Measurements from ENCODE around the gene CFAP74. TPM values are rescaled to one million over a fixed set of nuclear protein-coding genes. Genes with fewer than 3 reads are reported as not detected.
A peak's percentile ranks its signal among the peaks of the same experiment; 100 is the strongest.

CFAP74 gene
- total RNA-seq, 4 donors from 2014 or later, result 0.35 to 1.1 (median 0.83) TPM; not detected in 1

GRCh38 chr1:2047749-2048729 lies 44.5 kb upstream of the CFAP74 start:
- Histone ChIP-seq H3K27me3 (no peaks in the 10 kb centered on the region), H3K9me3 (no peaks in the 10 kb centered on the region), H3K4me1 (peaks cover 13 to 51% (median 21%) of the 10 kb centered on the region in 4 donors), H3K36me3 (no peaks in the 10 kb centered on the region), H3K27ac (peak overlapping the region in 3 of 4 donors; percentile 66 to 95 (median 93)), H3K4me3 (peak overlapping the region in 2 of 4 donors; percentile 34 to 37)
- peak in 2 of 3 donors; percentile 78 to 81 for DNase-seq
- TF ChIP-seq, protein P1, sequence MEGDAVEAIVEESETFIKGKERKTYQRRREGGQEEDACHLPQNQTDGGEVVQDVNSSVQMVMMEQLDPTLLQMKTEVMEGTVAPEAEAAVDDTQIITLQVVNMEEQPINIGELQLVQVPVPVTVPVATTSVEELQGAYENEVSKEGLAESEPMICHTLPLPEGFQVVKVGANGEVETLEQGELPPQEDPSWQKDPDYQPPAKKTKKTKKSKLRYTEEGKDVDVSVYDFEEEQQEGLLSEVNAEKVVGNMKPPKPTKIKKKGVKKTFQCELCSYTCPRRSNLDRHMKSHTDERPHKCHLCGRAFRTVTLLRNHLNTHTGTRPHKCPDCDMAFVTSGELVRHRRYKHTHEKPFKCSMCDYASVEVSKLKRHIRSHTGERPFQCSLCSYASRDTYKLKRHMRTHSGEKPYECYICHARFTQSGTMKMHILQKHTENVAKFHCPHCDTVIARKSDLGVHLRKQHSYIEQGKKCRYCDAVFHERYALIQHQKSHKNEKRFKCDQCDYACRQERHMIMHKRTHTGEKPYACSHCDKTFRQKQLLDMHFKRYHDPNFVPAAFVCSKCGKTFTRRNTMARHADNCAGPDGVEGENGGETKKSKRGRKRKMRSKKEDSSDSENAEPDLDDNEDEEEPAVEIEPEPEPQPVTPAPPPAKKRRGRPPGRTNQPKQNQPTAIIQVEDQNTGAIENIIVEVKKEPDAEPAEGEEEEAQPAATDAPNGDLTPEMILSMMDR (IDR thresholded peaks at IDR 0.05), result no peak
- peak in 1 of 2 donors; percentile 55 for TF ChIP-seq POLR2A (IDR thresholded peaks at IDR 0.05)

- TF ChIP-seq POLR2A (IDR thresholded peaks at IDR 0.05), result peak; percentile 42 to 53
- TF ChIP-seq, protein P1 (IDR thresholded peaks at IDR 0.05), result no peak
- Histone ChIP-seq H3K4me1 (peaks cover 13 to 55% (median 21%) of the 10 kb centered on the region in 4 donors), H3K9me3 (no peaks in the 10 kb centered on the region), H3K27me3 (no peaks in the 10 kb centered on the region), H3K4me3 (peak overlapping the region in 2 of 4 donors; percentile 34 to 37), H3K27ac (peak overlapping the region in 3 of 4 donors; percentile 66 to 95 (median 93)), H3K36me3 (no peaks in the 10 kb centered on the region)
- peak in 2 of 3 donors; percentile 85 to 86 for DNase-seq
These were observed 43.6 kb upstream of the CFAP74 start for GRCh38 chr1:2046953-2047748.

- Histone ChIP-seq H3K27me3 (no peaks in the 10 kb centered on the region), H3K9me3 (no peaks in the 10 kb centered on the region), H3K27ac (peak overlapping the region in 3 of 4 donors; percentile 66 to 95 (median 93)), H3K4me1 (peaks cover 13 to 55% (median 21%) of the 10 kb centered on the region in 4 donors), H3K36me3 (no peaks in the 10 kb centered on the region), H3K4me3 (peak overlapping the region in 2 of 4 donors; percentile 34 to 37)
- peak; percentile 63 to 90 (median 90) for DNase-seq
- no peak for TF ChIP-seq POLR2A (IDR thresholded peaks at IDR 0.05)
- TF ChIP-seq, protein P1 (IDR thresholded peaks at IDR 0.05), result peak in 5 of 6 experiments; percentile 39 to 84 (median 79)
These were observed 42.8 kb upstream of the CFAP74 start for GRCh38 chr1:2046174-2046917.

GRCh38 chr1:2045468-2046173 lies 42.0 kb upstream of the CFAP74 start:
- H3K9me3 ChIP-seq, result no peaks in the 10 kb centered on the region
- H3K27me3 ChIP-seq, result no peaks in the 10 kb centered on the region
- no peak for DNase-seq
- no peak for TF ChIP-seq POLR2A (IDR thresholded peaks at IDR 0.05)
- TF ChIP-seq, protein P1 (IDR thresholded peaks at IDR 0.05), result no peak
- peak overlapping the region in 2 of 4 donors; percentile 37 to 45 for H3K4me3 ChIP-seq
- H3K36me3 ChIP-seq, result no peaks in the 10 kb centered on the region
- H3K27ac ChIP-seq, result peak overlapping the region in 2 of 4 donors; percentile 93 to 95
- peaks cover 8 to 55% (median 17%) of the 10 kb centered on the region in 4 donors for H3K4me1 ChIP-seq

Measured in Peyer's patch (tissue), 4 donors.